HepG2 (cell line): ENCODE data around the gene SMPD3. TPM values are rescaled to one million over a fixed set of nuclear protein-coding genes. Genes with fewer than 3 reads are reported as not detected.

ENCODE experiments used
- ATAC-seq: fragments of 200-7000 bp; cut with Tn5 transposase; 3 replicates; pipeline ENCODE4 v1.9.1; 2020; ENCODE audit warnings: mild to moderate bottlenecking, moderate library complexity
- BruUV-seq: library from RNA; stranded (reverse); fragments of 400-500 nt; replicated peaks from 2 replicates; lab custom pipeline; 2021; lab: Mats Ljungman, UMichigan
- CTCF ChIA-PET: fragments of 300-600 bp; formaldehyde crosslinking; extraction: SDS; loops from one replicate; lab custom pipeline; 2021; ENCODE audit warnings: low total read pairs, inconsistent platforms, low intra/inter-chr PET ratio; lab: Yijun Ruan, JAX
- POLR2A ChIA-PET: fragments of 350-600 bp; sonication (Branson Sonifier 250); formaldehyde crosslinking; loops from one replicate; lab custom pipeline; 2020; ENCODE audit warnings: antibody characterized with exemption, inconsistent platforms; lab: Yijun Ruan, JAX
- DNase-seq: peaks from one replicate; pipeline ENCODE4 v3.0.0-alpha.2; 2015; ENCODE audit warnings: low spot score
- FAIRE-seq: peaks from 3 replicates; lab custom pipeline; 2011; peaks lifted over from hg19 to GRCh38; lab: Jason Lieb, UNC
- H2AFZ ChIP-seq: one replicate; pipeline ENCODE4 v1.6.1; 2011; ENCODE audit warnings: low read length, inconsistent platforms
- H3K27ac ChIP-seq: fragments of 300-600 bp; 3 replicates; pipeline ENCODE4 v1.8.0; 2011; ENCODE audit warnings: mixed run types, mild to moderate bottlenecking, mixed read lengths, low read length, inconsistent platforms; ENCODE audit not compliant: insufficient read depth; ENCODE audit errors: extremely low read length
- H3K27me3 ChIP-seq, 2 experiments: fragments of 200-600 bp in 1 of 2; 2 replicates in 1 of 2; 3 replicates in 1 of 2; pipeline versions ENCODE4 v1.6.0 to v1.8.0; 2011; ENCODE audit warnings: low read length in 2 of 2, mild to moderate bottlenecking in 2 of 2, moderate library complexity in 2 of 2, inconsistent platforms in 1 of 2; ENCODE audit not compliant: insufficient read depth in 2 of 2, control insufficient read depth in 1 of 2
- H3K36me3 ChIP-seq, 2 experiments: fragments of 200-600 bp in 1 of 2; replicated peaks in 1 of 2; 2 replicates in 1 of 2; 3 replicates in 1 of 2; pipeline versions ENCODE4 v1.5.1 to v1.8.0; 2011; ENCODE audit warnings: low read length in 2 of 2, inconsistent platforms in 1 of 2; ENCODE audit not compliant: insufficient read depth in 2 of 2, control insufficient read depth in 1 of 2
- H3K4me1 ChIP-seq: 2 replicates; pipeline ENCODE4 v1.5.1; 2012; ENCODE audit warnings: low read length, inconsistent platforms; ENCODE audit not compliant: insufficient read depth
- H3K4me2 ChIP-seq: 2 replicates; pipeline ENCODE4 v1.6.0; 2011; ENCODE audit warnings: low read depth, low read length, inconsistent platforms
- H3K4me3 ChIP-seq, 3 experiments: fragments of 200-600 bp in 1 of 3; sonication (generic), shearing (Covaris generic) in 1 of 3; replicated peaks in 1 of 3; 2 replicates each; pipeline ENCODE4 v1.5.1; 2011 to 2016; ENCODE audit warnings: low read length in 3 of 3, inconsistent platforms in 2 of 3, low read depth in 2 of 3, mild to moderate bottlenecking in 2 of 3, control low read depth in 1 of 3, mixed read lengths in 1 of 3; ENCODE audit not compliant: insufficient read depth in 1 of 3
- H3K79me2 ChIP-seq: one replicate; pipeline ENCODE4 v1.6.1; 2011; ENCODE audit warnings: low read length, inconsistent platforms; ENCODE audit not compliant: insufficient read depth
- H3K9ac ChIP-seq: 2 replicates; pipeline ENCODE4 v1.6.0; 2011; ENCODE audit warnings: mild to moderate bottlenecking, low read depth, low read length, inconsistent platforms; ENCODE audit not compliant: insufficient read depth
- H3K9me3 ChIP-seq: 2 replicates; pipeline ENCODE4 v1.5.1; 2012; ENCODE audit warnings: mild to moderate bottlenecking, low read length
- H4K20me1 ChIP-seq: 2 replicates; pipeline ENCODE4 v1.6.0; 2011; ENCODE audit warnings: inconsistent platforms, mild to moderate bottlenecking, low read length, moderate library complexity; ENCODE audit not compliant: insufficient read depth
- CHCHD3 ChIP-seq: sonication (generic); formaldehyde crosslinking; IDR thresholded peaks from 2 replicates; pipeline ENCODE4 v1.8.0; 2022; ENCODE audit warnings: mild to moderate bottlenecking, missing genetic modification reagents, moderate library complexity
- ETV6 ChIP-seq: sonication (generic); formaldehyde crosslinking; conservative IDR thresholded peaks from 2 replicates; pipeline ENCODE4 v1.4.0; 2020; ENCODE audit warnings: missing genetic modification reagents
- PCBP1 ChIP-seq: fragments of 200-400 bp; formaldehyde crosslinking; IDR thresholded peaks from 2 replicates; pipeline ENCODE4 v1.6.1; 2017; ENCODE audit warnings: mild to moderate bottlenecking, low read depth, low read length, borderline replicate concordance
- SNRNP70 ChIP-seq: fragments of 200-400 bp; formaldehyde crosslinking; IDR thresholded peaks from 2 replicates; pipeline ENCODE4 v1.6.1; 2017; ENCODE audit warnings: mild to moderate bottlenecking, low read depth, low read length, moderate library complexity
- SYNCRIP ChIP-seq: fragments of 200-400 bp; formaldehyde crosslinking; IDR thresholded peaks from 2 replicates; pipeline ENCODE4 v1.6.1; 2018; ENCODE audit warnings: mild to moderate bottlenecking, low read depth, low read length; ENCODE audit not compliant: insufficient read depth
- XRCC5 ChIP-seq: fragments of 200-400 bp; formaldehyde crosslinking; optimal IDR thresholded peaks from 2 replicates; pipeline ENCODE3; 2017; ENCODE audit warnings: mild to moderate bottlenecking, low read length
- ZBTB14 ChIP-seq: sonication (generic); formaldehyde crosslinking; IDR thresholded peaks from 2 replicates; pipeline ENCODE4 v1.4.0; 2020; ENCODE audit warnings: missing genetic modification reagents
- ZBTB26 ChIP-seq: IDR thresholded peaks from 2 replicates; pipeline ENCODE4 v1.6.1; 2016; ENCODE audit warnings: missing compliant biosample characterization, missing genetic modification reagents, borderline replicate concordance
- ZBTB38 ChIP-seq: sonication (generic); formaldehyde crosslinking; IDR thresholded peaks from 2 replicates; pipeline ENCODE4 v1.5.1; 2020; ENCODE audit warnings: mild to moderate bottlenecking, missing genetic modification reagents
- ZNF121 ChIP-seq: sonication (generic); formaldehyde crosslinking; IDR thresholded peaks from 2 replicates; pipeline ENCODE4 v1.5.0; 2020; ENCODE audit warnings: mild to moderate bottlenecking, missing genetic modification reagents
- ZNF24 ChIP-seq: fragments of 450-650 bp; IDR thresholded peaks from 2 replicates; pipeline ENCODE4 v1.6.1; 2017; ENCODE audit warnings: antibody characterized with exemption, mild to moderate bottlenecking
- ZNF329 ChIP-seq: sonication (generic); formaldehyde crosslinking; IDR thresholded peaks from 2 replicates; pipeline ENCODE4 v1.9.0; 2021; ENCODE audit warnings: low read depth, mild to moderate bottlenecking, missing genetic modification reagents
- ZNF572 ChIP-seq: sonication (generic); formaldehyde crosslinking; IDR thresholded peaks from 2 replicates; pipeline ENCODE4 v1.5.1; 2020; ENCODE audit warnings: mild to moderate bottlenecking, missing genetic modification reagents
- ZNF724P ChIP-seq: sonication (generic); formaldehyde crosslinking; IDR thresholded peaks from 2 replicates; pipeline ENCODE4 v1.8.0; 2022; ENCODE audit warnings: missing genetic modification reagents, borderline replicate concordance
- ZNF770 ChIP-seq: sonication (generic); formaldehyde crosslinking; IDR thresholded peaks from 2 replicates; pipeline ENCODE4 v1.5.0; 2020; ENCODE audit warnings: mild to moderate bottlenecking, missing genetic modification reagents
- WGBS: methylation state at CpG from one replicate; pipeline ENCODE4 v1.1.6; 2017; ENCODE audit warnings: low lambda C conversion rate; 5-methylcytosine and 5-hydroxymethylcytosine counted together
- in situ Hi-C: cut with HindIII; loops from 2 replicates; pipeline ENCODE4 v1.10.0; 2017; ENCODE audit warnings: low pct_unique_long_range_greater_than_20kb; ENCODE audit not compliant: extremely low pct_ligation_motif_present
- intact Hi-C: fragments of 100-400 bp; cut with micrococcal nuclease; formaldehyde crosslinking; loops from one replicate; pipeline ENCODE4 v1.10.0; 2022; ENCODE audit not compliant: unreplicated experiment
- polyA plus RNA-seq, 8 experiments: library from polyadenylated mRNA; depleted of rRNA in 3 of 8; stranded (reverse) in 7 of 8; unstranded in 1 of 8; fragments of >200 nt; fragmentation: Illumina TruSeq in 4 of 8; extraction: Trizol in 4 of 8; gene quantifications; 2 replicates each; pipeline versions ENCODE4 v1.2.1 to v1.2.3, GENCODE V29; 2011 to 2016; ENCODE audit warnings: low read depth in 4 of 8, missing spikeins in 1 of 8, mixed read lengths in 1 of 8; ENCODE audit not compliant: insufficient read depth in 1 of 8
- total RNA-seq, 5 experiments: library from RNA; depleted of rRNA; stranded (reverse); fragments of >200 nt; fragmentation: Illumina TruSeq; extraction: Trizol; gene quantifications; 2 replicates each; pipeline ENCODE4 v1.2.3, GENCODE V29; 2016; ENCODE audit warnings: low read depth in 1 of 5

The SMPD3 gene
- total and polyA plus RNA-seq, 2 of the 13 experiments (the other 11 are each of a cell fraction or from before 2014, with no cell fraction given), result 0.07 to 0.32 TPM

GRCh38 chr16:68345351-68345810 is 102.9 kb downstream of the SMPD3 start:
- DNase-seq, result no peak

GRCh38 chr16:68344252-68344651 is 104.1 kb downstream of the SMPD3 start:
- FAIRE-seq, result no peak
- no peaks in the 10 kb centered on the region for H3K79me2 ChIP-seq
- peaks cover 44 to 92% of the 10 kb centered on the region in 2 experiments for H3K36me3 ChIP-seq
- H3K9me3 ChIP-seq, result no peaks in the 10 kb centered on the region
- H3K27ac ChIP-seq, result no peak overlapping the region
- H3K4me3 ChIP-seq, result no peak overlapping the region
- no TSS peak for BruUV-seq
- 92% methylated on average over 11 of the region's 11 CpGs for WGBS
- no peak overlapping the region for H2AFZ ChIP-seq
- POLR2A ChIA-PET, result no interaction called here
- H3K4me2 ChIP-seq, result no peak overlapping the region
- in situ Hi-C loops (no loop called here), intact Hi-C loops (no loop called here)
- no peaks in the 10 kb centered on the region for H3K4me1 ChIP-seq
- TF ChIP-seq CHCHD3 (CRISPR knock-in tag), result no peak
- no peak for TF ChIP-seq ZBTB26 (CRISPR knock-in tag)
- TF ChIP-seq SNRNP70, result no peak
- no peak for TF ChIP-seq ZNF572 (CRISPR knock-in tag)
- TF ChIP-seq ZBTB14 (CRISPR knock-in tag), result no peak
- TF ChIP-seq PCBP1, result no peak
- TF ChIP-seq ETV6, result no peak
- TF ChIP-seq ZBTB38 (CRISPR knock-in tag), result no peak
- TF ChIP-seq ZNF770 (CRISPR knock-in tag), result no peak
- TF ChIP-seq ZNF329, result no peak
- no peak for TF ChIP-seq XRCC5
- DNase-seq, result no peak
- CTCF ChIA-PET, result no interaction called here
- H4K20me1 ChIP-seq, result no peaks in the 10 kb centered on the region
- ATAC-seq, result no peak
- H3K27me3 ChIP-seq, result no peaks in the 10 kb centered on the region
- no peak overlapping the region for H3K9ac ChIP-seq

More at GRCh38 chr16:68345351-68345810, 102.9 kb downstream of the SMPD3 start:
- FAIRE-seq, result no peak
- Histone ChIP-seq H3K79me2 (no peaks in the 10 kb centered on the region), H3K36me3 (peaks cover 44 to 92% of the 10 kb centered on the region in 2 experiments), H3K4me1 (no peaks in the 10 kb centered on the region), H3K9me3 (no peaks in the 10 kb centered on the region), H3K27me3 (no peaks in the 10 kb centered on the region), H4K20me1 (no peaks in the 10 kb centered on the region), H2AFZ (no peak overlapping the region), H3K27ac (no peak overlapping the region), H3K4me2 (no peak overlapping the region), H3K9ac (no peak overlapping the region), H3K4me3 (no peak overlapping the region)
- ATAC-seq, result no peak
- ChIA-PET CTCF (no interaction called here), POLR2A (no interaction called here)
- TF ChIP-seq ZNF121 (CRISPR knock-in tag) (no peak), ZNF24 (no peak), ZNF724P (CRISPR knock-in tag) (no peak), SYNCRIP (no peak)
- intact Hi-C loops (no loop called here), in situ Hi-C loops (no loop called here)
- 95% methylated on average over 11 of the region's 11 CpGs for WGBS
- BruUV-seq, result no TSS peak
